ENCODE data around the gene DUSP16.
"Not testable (repeated sequence)": the region's sequence is repeated elsewhere in the genome, so short reads cannot be mapped to it uniquely, and the experiment has no call there.

The DUSP16 gene

DNA sequence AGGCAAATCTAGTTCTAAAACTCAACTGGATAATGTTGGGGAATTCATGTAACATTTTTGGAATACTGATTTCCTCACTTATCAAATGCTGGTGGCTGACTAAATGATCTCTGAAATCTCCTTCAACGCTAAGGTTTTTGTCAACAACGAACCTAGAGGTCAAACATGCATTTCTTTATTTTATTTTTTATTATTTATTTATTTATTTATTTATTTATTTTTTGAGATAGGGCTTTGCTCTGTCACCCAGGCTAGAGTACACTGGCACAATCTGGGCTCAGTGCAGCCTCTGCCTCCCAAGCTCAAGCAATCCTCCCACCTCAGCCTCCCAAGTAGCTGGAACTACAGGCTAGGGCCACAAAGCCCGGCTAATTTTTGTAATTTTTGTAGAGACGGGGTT lies 64.5 kb downstream of the DUSP16 start:
- DNase-seq (ENCODE audit: low read depth), result no peak

DNA sequence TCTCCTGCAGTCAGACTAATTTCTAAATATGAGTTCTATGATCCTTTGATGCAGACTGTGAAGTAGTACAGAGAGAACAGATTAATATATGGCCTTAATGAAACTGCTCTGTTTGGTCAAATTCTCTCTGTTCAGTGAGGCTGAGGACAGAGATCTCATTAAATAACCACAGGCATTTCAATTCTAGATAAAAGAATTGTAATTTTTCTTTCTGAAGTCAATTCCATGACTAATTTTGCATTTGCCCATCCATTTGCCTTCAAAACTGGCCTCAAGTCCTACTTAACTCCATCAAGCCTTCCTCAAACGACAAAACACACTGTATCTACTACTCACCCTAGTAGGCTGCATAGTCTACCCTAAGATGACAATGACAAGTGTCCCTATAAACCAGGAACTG lies 67.1 kb downstream of the DUSP16 start:
- DNase-seq (ENCODE audit: low read depth), result no peak

DNA sequence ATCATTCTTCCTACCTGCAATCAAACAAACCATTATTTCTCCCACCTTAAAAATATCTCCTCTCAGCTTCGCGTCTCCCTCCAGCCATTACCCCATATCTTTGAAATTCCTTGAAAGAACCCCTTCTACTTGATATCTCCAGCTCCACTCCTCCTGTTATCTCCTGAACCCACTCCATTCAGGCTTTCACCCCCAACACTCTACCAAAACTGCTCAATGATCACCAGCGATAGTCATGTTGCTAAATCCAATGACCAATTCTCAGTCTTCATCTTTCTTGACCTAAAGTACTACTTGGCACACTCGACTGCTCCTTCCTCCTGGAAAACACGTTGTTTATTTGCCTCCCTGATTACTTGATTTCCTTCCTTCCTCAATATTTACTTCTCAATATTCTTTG lies 70.1 kb downstream of the DUSP16 start:
- DNase-seq (ENCODE audit: low read depth), result no peak

DNA sequence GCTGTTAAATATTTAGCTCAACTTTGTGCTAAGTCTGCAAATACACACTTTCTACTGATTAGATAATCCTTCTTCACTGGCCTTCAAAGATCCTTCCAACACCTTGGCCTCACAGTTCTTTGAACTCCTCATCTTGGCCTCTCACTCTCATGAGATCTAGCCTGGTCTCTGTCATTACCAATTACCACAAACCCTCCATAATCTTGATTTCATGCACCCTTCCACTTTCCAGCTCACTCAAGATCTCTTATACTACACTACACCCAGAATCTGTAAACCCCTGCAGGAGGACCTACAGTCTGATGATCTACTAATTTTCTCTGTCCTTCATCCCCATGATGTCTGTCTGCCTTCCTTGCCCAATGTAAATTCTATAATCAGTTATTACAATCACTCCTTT lies 71.1 kb downstream of the DUSP16 start:
- DNase-seq (ENCODE audit: low read depth), result no peak

DNA sequence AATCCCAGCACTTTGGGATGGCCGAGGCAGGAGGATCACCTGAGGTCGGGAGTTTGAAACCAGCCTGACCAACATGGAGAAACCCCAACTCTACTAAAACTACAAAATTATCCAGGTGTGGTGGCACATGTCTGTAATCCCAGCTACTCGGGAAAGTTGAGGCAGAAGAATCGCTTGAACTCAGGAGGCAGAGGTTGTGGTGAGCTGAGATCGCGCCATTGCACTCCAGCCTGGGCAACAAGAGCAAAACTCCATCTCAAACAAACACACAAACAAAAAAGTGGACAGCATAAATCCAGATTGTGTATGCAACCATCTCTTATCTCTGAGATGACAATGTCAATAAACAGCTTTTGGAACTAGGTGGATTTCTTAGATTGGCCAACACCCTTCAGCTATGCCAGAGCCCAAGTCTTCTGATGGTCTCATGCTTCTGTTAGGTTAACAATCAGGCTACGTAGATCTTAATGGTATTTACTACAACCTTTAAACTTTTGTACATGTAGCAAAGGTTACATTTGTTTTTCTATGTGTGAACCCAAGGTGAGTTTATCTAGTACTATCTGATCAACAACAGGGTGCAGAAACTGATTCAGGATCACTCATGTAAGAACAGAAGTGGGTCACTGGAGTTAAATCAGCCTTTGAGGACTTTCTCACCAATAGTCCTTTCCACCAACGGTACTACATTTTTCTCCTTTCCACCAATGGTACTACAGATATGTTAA lies 73.7 kb downstream of the DUSP16 start:
- no peak for DNase-seq (ENCODE audit: low read depth)

DNA sequence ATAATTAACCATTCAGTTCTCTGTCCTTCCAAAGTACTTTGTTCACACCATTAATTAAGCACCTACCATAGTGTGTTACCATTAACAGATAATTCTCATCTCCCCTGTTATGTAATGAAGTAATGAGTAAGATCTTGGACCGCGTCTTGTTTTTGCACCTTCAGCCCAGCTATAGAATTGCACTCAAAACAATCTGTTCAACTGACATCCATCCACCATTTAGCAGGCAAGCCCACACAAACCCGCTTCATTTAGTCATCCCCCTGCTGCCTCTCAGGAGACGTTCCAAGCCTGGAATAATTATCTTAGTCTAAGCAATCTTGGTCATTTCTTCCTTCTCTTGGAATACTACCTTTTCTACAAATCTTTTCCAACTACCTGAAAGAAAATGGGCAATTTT lies 74.4 kb downstream of the DUSP16 start:
- no peak for DNase-seq (ENCODE audit: low read depth)

DNA sequence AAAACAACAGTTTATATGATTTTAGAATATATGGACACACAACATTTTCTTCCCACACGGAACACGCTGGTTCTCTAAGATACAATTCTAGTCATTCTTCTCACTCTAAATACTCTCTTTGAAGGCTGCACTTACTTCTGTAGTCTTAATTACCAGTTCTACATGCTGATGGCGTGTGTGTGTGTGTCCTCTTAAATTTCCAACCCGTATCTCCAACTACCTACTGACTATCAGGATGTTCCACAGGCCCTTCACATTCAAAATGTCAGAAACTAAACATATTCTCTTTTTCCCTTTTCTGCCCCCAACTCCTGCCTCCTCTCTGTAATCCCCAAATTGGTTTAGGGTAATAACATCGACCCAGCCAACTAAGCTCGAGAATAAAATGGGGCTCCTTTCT lies 75.2 kb downstream of the DUSP16 start:
- no peak for DNase-seq (ENCODE audit: low read depth)

DNA sequence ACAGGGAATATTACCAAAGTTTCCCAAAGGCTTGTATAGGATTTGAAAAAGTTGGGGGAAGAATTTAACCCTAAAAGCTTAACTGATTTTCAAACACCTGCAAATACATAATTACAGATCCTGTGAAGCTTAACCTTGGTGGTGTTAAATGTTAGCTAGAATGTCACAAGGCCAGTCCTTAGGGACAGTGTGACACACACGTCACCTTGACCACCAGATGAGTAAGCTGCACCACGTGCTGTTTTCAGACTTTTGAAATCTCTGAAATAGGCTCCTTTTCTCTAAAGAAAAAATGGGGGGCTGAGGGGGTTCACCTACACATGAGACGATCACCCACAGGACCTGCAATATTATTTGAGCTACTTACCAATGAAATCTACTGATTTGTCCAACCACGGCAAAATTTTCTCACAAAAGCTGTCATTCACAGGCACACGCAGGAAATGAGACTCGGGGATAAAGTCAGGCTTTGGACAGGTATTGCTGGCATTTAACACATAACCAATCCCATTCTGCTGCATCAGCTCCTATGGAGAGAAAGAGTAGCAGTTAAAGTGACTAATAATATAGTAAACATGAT lies 75.9 kb downstream of the DUSP16 start:
- no peak for DNase-seq (ENCODE audit: low read depth)

DNA sequence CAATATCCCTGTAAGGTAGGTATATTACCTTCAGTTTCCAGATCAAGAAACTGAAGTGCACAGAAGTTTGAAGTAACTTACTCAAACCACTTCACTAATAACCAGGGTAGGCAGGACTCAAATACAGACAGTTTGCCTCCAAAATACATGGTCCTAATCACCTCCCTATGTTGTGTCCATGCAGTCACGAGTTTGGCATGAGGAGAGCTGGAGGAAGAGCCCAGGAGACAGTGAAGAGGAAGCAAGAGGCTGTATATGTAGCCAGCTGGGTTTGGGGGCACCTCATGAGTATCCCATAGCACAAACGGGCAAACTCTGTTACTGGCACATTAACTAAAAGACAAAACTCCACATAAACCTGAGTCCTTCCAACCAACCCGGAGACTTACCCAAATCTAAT lies 79.2 kb downstream of the DUSP16 start:
- no peak for DNase-seq (ENCODE audit: low read depth)

DNA sequence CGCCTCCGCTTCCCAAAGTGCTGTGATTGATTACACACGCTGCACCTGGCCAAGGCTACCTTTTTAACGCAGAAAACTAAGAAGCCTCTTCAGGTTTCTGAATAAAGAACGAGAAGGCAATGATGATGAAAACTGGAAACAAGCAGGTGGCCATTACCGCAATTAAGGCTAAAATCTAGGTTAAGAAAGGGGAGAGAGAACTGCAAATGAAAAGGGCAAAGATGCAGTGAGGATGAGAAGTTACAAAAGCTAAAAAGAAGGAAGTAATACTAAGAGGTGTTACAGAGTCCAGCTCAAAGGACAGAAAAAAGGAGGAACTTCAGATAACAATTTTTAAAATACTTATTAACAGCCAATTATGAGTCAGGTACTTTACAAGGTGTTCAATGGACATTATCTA lies 79.7 kb downstream of the DUSP16 start:
- DNase-seq (ENCODE audit: low read depth), result no peak

DNA sequence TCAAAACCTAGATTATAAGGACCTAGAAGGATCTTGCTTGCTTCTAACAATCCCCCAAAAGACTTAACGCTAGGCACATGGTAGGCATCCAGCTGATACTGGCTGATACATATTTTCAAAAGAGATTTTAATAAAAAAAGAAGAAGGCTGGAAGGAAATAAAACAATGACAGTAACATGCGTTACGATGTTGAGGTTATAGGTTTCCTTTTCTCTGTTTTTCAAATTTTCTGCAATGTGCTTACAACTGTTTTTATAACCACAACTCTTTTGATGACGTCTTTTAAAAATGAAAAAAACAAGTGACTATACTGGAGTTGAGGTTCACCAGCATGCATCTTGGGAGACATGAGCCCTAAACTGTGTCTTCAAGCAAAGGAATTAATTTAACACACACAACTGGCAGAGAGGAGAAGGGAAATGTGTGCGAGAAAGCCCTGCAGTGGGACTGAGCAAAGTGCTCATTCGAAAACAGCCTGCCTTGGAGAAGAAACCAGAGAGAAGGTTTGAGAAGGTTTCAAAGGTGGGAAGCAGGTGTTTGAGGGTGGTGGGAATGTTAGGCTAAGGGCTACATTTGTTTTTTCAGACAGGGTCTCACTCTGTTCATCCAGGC lies 80.4 kb downstream of the DUSP16 start:
- DNase-seq (ENCODE audit: low read depth), result peak; percentile 40

DNA sequence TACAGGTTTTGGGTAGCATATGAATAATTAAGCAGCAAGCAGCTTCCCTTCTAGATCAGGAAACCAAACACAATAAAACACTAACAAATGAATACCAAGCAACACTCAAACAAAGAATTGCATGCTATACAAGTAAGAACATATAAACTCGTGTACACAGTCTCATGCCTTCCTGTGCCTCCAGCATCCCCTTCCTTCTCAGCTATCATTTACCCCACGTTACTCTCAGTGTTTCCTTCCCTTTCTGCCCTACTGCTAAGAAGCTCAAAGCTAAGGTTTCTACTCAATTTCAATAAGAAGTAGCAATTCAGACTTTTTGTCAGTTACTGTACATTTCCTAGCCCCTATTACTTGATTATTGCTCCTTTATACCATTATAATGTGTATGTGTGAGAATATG lies 81.0 kb downstream of the DUSP16 start:
- no peak for DNase-seq (ENCODE audit: low read depth)

DNA sequence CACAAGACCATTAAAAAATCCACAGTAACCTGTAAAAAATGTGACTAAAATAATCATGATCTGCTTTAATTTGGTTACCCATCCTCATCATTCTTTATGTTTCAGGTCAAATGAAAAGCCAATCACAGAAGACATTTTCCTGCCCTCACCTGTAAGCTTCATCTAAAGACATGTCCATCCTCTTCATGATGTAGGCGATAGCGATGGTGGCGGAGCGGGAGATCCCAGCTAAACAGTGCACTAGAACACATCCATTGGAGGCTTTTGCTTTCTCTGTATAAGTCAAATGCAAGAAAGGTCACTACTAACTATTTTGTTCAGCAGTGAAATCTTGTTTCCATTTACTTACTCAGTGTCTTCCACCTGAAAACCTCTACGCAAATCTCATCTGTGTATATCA lies 82.6 kb downstream of the DUSP16 start:
- no peak for DNase-seq (ENCODE audit: low read depth)

DNA sequence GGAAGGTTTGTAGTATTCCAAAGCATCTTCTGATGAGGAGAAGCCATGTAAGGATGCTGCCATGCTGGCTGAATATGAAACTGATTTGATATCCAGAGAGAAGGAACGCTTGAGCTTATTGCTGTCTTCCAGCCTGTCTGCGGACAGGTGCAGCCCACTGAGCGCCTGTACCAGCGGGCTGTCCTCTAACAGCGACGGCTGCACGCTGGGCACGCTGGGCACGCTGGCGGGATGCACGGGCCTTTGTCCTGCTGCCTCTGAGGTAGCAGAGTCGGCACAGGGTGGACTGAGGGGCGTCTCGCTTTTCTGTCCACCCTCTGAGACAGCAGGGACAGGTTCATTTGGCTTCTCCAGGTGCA lies 85.2 kb downstream of the DUSP16 start:
- no peak for DNase-seq (ENCODE audit: low read depth)

DNA sequence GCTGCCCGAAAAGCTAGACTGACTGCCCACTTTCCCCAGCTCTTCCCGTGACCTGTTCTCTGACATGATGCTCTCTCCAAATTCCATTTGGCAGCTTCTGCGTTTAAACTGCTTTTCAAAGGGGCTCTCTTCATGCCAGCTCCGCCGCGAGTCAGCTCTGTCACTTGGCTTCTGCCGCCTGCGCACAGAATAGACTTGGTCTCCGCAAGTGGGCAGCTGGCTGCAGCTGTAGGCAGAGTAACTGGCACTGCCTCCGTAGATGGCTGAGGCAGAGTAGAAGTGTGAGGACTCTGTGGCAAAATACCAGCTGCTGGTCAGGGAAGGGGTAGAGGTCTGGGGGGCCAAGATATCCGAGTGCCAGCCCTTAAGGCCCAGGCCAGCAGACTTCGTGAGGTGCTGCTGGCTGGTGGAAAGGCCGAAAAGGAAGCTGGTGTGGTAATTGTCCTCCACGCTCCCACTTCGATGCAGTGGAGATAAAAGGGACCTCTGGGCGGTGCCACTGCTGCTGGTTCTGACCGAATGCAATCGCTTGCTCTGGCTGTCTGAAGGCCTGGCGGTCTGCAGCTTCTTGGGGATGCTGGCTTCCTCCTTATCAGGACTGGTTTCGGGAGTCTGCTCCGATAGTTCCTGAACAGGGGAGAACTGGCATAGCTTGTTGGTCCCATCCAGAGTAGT lies 85.7 kb downstream of the DUSP16 start:
- DNase-seq (ENCODE audit: low read depth), result no peak

DNA sequence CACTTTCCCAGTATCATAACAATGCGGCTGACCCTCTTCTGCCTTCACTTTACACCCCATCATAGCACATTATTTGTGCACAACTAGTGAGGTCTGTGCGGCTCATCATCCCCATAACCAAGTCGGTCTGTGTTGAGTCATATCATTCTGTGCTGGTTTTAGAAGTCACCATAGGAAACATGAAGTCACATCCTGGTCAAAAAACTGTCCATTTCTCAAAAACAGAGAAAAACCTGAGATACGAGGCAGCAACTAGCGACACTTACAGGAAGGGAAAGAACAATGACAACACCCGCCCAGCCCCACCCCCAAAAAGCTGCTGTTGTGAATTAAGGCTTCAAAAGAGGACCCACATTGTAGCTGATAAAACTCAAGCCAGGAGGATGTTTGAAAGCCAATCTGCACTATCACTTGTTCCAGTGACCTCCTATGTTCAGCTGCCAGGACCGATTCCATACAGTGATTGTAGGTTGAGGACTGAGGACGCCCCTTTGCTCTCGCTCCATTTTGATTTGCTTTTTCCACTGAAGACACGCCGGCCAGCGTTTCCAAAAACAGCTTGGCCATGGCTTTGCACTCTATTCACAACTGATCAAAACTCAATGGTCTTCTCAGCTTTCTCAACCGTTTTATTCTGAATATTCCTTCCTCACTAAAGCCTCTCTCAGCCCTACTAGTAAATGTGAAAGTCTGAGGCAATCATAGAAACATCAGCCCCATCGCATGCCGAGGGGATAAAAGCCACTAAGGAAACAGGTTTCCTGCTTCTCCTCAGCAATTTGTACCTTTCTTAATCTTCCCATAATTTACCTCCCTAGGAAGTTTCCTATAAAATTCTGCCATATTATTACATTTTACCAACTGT lies 87.5 kb downstream of the DUSP16 start:
- DNase-seq (ENCODE audit: low read depth), result peak; percentile 48

DNA sequence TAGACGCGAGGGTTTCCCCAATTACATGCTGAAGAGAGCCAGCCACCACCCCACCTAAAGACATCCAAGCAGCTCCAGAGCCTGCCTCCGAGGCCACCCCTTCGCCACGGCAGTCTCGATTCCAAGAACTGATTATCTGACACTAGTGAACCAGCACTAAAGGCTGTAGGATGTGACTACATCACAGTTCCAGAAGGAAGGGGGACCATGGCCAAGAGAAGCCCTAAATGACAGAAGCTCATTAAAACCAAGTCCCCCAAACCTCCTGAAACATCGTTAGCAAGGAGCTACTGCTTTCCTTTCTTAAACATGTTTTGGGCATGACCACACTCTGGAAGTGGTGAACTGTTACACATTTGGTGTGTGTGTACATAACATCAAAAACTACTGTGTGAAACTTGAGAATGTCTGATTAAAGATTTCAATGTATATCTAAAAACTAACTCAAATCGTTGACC lies 88.2 kb downstream of the DUSP16 start:
- no peak for DNase-seq (ENCODE audit: low read depth)

DNA sequence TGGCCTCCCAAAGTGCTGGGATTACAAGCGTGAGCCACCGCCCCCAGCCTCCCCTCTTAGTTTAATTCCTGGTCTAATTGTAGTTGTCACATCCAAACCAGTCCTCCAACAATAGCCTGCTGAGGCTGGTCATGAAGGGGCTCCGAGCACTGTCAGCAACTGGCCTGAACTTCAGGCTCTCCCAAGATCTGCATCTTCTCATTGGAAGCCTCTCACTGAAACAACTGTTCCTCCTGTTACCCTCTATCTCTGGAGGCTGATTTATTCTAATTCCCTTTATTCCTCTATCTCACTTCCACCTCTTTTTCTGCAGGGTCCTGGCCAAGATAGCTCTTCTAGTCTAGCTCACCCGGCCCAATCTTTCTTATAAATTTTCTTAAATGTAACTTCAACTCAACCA lies 89.4 kb downstream of the DUSP16 start:
- DNase-seq (ENCODE audit: low read depth), result no peak

DNA sequence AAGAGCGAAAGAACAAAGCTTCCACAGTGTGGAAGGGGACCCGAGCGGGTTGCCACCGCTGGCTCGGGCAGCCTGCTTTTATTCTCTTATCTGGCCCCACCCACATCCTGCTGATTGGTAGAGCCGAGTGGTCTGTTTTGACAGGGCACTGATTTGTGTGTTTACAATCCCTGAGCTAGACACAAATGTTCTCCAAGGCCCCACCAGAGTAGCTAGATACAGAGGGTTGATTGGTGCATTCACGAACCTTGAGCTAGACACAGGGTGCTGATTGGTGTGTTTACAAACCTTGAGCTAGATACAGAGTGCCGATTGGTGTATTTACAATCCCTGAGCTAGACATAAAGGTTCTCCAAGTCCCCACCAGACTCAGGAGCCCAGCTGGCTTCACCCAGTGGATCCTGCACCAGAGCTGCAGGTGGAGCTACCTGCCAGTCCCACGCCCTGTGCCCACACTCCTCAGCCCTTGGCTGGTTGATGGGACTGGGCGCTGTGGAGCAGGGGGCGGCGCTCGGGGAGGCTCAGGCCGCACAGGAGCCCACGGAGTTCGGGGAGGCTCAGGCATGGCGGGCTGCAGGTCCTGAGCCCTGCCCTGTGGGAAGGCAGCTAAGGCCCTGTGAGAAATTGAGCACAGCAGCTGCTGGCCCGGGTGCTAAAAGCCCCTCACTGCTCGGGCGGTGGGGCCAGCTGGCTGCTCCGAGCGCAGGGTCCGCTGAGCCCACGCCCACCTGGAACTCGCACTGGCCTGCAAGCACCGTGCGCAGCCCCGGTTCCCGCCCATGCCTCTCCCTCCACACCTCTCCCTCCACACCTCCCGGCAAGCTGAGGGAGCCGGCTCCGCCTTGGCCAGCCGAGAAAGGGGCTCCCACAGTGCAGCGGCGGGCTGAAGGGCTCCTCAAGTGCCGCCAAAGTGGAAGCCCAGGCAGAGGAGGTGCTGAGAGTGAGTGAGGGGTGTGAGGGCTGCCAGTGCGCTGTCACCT lies 90.4 kb downstream of the DUSP16 start:
- not testable (repeated sequence) for DNase-seq (ENCODE audit: low read depth)

DNA sequence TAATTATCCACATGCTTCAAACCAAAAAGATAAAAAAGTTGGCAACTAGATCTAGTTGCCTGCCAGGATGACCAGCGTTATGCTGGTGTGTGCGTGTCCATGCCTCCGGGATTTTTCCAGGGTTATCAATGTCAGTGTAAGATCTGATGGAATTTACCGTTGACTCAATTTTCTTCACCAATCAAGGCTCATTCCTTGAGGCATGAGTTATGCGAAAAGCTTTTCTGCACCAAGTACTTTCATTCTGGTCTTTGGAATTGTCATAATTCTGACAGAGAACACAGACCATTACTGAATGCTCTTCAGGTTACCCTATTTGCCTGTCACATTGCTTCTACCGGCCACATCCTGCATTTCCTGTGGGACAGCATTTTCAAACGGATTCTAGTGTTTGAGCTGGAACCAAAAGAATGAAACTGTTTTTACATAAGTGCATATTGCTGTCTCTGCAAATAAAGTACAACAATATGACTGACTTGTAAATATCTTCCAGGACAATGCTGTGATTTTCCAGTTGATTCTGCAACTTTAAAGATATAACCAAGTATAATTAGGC lies 91.8 kb downstream of the DUSP16 start:
- no peak for DNase-seq (ENCODE audit: low read depth)

DNA sequence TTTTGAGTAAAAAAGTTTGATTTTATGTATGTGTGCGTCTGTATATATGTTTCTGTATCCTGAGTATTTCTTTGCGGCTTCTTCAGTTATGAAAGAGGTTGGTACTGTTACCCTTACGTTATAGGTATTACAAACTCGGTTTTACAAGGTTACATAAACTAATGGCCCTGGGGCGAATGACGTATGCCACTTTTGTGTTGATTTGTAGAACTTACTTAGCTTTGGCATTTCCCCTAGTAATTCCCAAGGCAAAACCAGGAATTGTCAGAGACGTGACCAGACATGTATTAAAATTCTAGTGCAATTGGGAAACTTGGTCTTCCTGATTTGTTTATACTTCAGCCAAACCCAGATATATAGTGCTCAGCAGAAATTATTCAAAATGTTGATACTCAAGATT lies 93.3 kb downstream of the DUSP16 start:
- no peak for DNase-seq (ENCODE audit: low read depth)
